HEK293T (cell line): ENCODE measurements around the gene ZMIZ1.
"Not testable (repeated sequence)": the region's sequence is repeated elsewhere in the genome, so short reads cannot be mapped to it uniquely, and the experiment has no call there.

Experiments
- CTCF ChIA-PET: fragments of 350-600 bp; formaldehyde crosslinking; extraction: SDS; loops from one replicate; lab custom pipeline; 2021; ENCODE audit warnings: antibody characterized with exemption, inconsistent platforms; lab: Yijun Ruan, JAX
- POLR2A ChIA-PET: fragments of 350-600 bp; formaldehyde crosslinking; extraction: SDS; loops from one replicate; lab custom pipeline; 2020; ENCODE audit warnings: antibody characterized with exemption, inconsistent platforms; lab: Yijun Ruan, JAX
- DNase-seq: peaks from one replicate; pipeline ENCODE4 v3.0.0; 2012; ENCODE audit warnings: mixed read lengths; ENCODE audit errors: extremely low spot score
- ARNT ChIP-seq: fragments of 450-650 bp; IDR thresholded peaks from 2 replicates; pipeline ENCODE4 v1.6.1; 2017; ENCODE audit warnings: mild to moderate bottlenecking
- BHLHE40 ChIP-seq: fragments of 450-650 bp; IDR thresholded peaks from 2 replicates; pipeline ENCODE4 v1.6.1; 2016; ENCODE audit warnings: mild to moderate bottlenecking, moderate library complexity, borderline replicate concordance
- CTBP1 ChIP-seq: fragments of 450-650 bp; IDR thresholded peaks from 2 replicates; pipeline ENCODE4 v1.6.1; 2016; ENCODE audit warnings: borderline replicate concordance
- ELF4 ChIP-seq: fragments of 450-650 bp; IDR thresholded peaks from 2 replicates; pipeline ENCODE4 v1.6.1; 2017; ENCODE audit warnings: antibody characterized with exemption
- FOXA1 ChIP-seq: fragments of 450-650 bp; IDR thresholded peaks from 2 replicates; pipeline ENCODE4 v1.6.1; 2016; ENCODE audit warnings: mild to moderate bottlenecking
- FOXK2 ChIP-seq: fragments of 450-650 bp; IDR thresholded peaks from 2 replicates; pipeline ENCODE4 v1.6.1; 2016; ENCODE audit warnings: mild to moderate bottlenecking
- FOXM1 ChIP-seq: fragments of 450-650 bp; IDR thresholded peaks from 2 replicates; pipeline ENCODE4 v1.6.1; 2017; ENCODE audit warnings: mild to moderate bottlenecking, borderline replicate concordance
- HDGF ChIP-seq: fragments of 450-650 bp; IDR thresholded peaks from 2 replicates; pipeline ENCODE4 v1.6.1; 2017; ENCODE audit warnings: antibody characterized with exemption, borderline replicate concordance
- L3MBTL2 ChIP-seq: fragments of 450-650 bp; conservative IDR thresholded peaks from 2 replicates; pipeline ENCODE4 v1.6.1; 2016; ENCODE audit warnings: mild to moderate bottlenecking
- LEF1 ChIP-seq: fragments of 450-650 bp; IDR thresholded peaks from 2 replicates; pipeline ENCODE4 v1.6.1; 2017; ENCODE audit warnings: mild to moderate bottlenecking, borderline replicate concordance
- NFRKB ChIP-seq: fragments of 450-650 bp; IDR thresholded peaks from 2 replicates; pipeline ENCODE4 v1.6.1; 2016; ENCODE audit warnings: mild to moderate bottlenecking, moderate library complexity
- SP1 ChIP-seq: fragments of 450-650 bp; IDR thresholded peaks from 2 replicates; pipeline ENCODE4 v1.6.1; 2017
- SUZ12 ChIP-seq: fragments of 450-650 bp; IDR thresholded peaks from 2 replicates; pipeline ENCODE4 v1.6.1; 2016; ENCODE audit warnings: mild to moderate bottlenecking
- TARDBP ChIP-seq: fragments of 450-650 bp; IDR thresholded peaks from 2 replicates; pipeline ENCODE4 v1.6.1; 2016
- ZNF384 ChIP-seq: fragments of 450-650 bp; IDR thresholded peaks from 2 replicates; pipeline ENCODE4 v1.6.1; 2016
- TF ChIP-seq, protein P1 (sequence below): fragments of 450-650 bp; IDR thresholded peaks from 2 replicates; pipeline ENCODE4 v1.6.1; 2016

ZMIZ1 gene

DNA sequence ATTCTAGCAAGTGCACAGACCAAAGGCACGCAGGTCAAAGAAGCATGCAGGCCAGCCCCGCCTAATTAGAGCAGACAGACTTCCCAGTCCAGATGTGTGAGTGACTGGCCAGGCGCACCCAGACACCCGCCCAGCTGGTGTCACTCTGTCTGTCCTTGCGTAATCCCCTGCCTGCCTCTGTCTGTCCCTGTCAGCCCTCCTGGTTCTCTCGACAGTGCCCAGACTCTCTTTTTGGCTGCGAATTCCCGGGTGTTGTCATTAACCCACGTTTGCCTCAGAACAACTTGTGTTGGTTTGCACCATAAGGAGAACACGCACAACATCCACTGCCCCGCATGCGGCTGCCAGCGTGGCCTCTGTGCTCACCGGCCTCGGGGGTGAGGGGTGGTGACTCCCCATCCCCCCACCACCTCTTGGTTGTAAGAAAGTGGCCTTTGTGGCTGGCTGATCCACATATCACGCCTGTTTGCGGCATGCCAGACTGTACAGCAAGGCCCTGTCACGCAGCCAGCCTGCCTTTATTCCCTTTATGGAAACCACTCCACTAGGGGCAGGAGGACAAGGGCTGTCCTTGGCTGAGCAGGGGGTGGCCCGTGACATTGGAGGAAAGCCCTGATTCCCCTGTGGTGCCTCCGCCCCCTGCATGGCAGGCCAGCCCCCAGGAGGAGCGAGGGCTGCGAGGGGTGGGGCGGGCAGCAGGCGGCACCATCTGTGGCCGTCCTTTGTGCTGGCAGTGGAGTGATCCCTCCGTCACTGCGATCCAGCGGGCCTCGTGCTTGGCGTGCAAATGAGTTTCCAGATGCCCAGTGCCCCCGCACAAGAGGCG lies 205.7 kb downstream of the ZMIZ1 start:
- ChIA-PET CTCF (no interaction called here), POLR2A (no interaction called here)
- no peak for TF ChIP-seq SUZ12
- no peak for TF ChIP-seq FOXK2
- no peak for TF ChIP-seq FOXA1
- no peak for TF ChIP-seq NFRKB
- TF ChIP-seq ARNT = no peak
- no peak for TF ChIP-seq BHLHE40
- TF ChIP-seq, protein P1, sequence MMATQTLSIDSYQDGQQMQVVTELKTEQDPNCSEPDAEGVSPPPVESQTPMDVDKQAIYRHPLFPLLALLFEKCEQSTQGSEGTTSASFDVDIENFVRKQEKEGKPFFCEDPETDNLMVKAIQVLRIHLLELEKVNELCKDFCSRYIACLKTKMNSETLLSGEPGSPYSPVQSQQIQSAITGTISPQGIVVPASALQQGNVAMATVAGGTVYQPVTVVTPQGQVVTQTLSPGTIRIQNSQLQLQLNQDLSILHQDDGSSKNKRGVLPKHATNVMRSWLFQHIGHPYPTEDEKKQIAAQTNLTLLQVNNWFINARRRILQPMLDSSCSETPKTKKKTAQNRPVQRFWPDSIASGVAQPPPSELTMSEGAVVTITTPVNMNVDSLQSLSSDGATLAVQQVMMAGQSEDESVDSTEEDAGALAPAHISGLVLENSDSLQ = no peak
- no peak for TF ChIP-seq LEF1
- no peak for TF ChIP-seq HDGF
- no peak for TF ChIP-seq L3MBTL2
- TF ChIP-seq TARDBP = no peak
- TF ChIP-seq CTBP1 = no peak
- TF ChIP-seq ZNF384 = no peak
- no peak for TF ChIP-seq SP1
- TF ChIP-seq ELF4 = no peak
- TF ChIP-seq FOXM1 = no peak
- DNase-seq = no peak

DNA sequence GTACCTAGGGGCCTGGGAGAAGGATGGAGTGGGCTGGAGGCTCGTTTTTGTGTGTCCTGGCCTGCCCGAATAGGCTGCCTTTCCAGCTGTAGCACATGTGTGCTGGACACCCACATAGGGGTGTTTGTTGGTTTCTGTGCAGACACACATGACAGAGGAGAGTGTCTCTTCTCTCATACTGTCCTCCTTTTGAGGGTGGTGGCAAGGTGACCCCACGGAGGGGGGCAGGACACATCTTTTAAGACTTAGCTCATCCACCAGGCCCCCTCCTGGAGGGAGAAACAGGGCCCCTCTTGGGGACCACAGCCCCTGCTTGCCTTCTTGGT lies 206.3 kb downstream of the ZMIZ1 start:
- no peak for DNase-seq
- CTCF ChIA-PET = no interaction called here
- POLR2A ChIA-PET = no interaction called here
- no peak for TF ChIP-seq ZNF384
- TF ChIP-seq BHLHE40 = no peak
- TF ChIP-seq LEF1 = no peak
- no peak for TF ChIP-seq TARDBP

DNA sequence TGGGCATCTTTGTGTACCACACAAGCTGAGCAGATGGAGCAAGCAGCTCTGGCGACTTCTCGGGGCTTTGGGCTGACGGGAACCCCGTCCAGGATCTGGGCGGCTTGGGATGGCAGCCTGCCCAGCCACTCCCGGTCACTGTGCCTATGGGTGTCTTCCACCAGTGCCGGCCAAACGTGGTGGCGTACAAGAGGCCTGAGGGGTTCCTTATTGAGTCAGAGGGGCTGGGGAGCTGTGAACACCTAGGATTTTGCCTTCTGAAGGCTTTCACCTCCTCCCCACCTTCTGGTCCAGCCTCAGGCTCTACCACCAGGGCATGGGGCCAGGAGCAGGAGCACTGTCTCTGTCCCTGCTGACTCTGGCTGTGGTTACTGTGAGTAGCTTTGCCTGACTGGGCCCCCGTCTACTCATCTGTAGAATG lies 206.7 kb downstream of the ZMIZ1 start:
- ChIA-PET CTCF (no interaction called here), POLR2A (no interaction called here)
- no peak for TF ChIP-seq FOXA1
- no peak for TF ChIP-seq BHLHE40
- TF ChIP-seq L3MBTL2 = no peak
- no peak for TF ChIP-seq FOXK2
- DNase-seq = no peak

DNA sequence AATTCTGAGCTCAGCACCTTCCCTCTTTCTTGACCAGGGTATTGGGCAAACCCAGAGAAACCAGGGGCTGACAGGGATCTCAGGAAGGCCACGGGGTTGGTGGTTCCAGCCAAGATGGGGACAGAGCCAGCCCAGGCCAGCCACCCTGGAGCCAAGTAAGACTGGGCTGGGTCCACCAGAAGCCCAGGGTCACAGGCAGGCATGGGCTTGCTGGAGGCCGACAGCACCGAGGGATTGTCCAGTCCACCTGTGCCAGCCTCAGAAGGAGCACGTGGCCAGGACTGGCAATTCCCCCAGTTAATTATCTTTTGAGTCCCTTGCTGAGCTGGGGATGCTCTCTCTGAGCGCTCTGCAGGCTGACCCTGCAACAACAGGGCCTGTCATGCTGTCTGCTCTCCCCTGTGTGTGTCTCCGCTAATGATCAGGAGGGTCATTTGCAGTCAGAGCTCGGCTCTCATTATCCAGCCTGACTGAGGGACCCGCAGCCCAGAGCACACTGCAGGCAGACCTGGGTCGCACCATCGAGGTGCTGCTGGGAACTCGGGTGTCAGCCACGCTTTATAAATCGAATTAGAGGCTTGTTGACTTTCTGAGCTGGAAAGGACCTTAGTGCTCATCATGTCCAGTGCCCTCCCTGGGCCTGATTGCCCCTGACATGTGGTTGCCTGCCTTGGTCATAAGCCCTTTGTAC lies 209.0 kb downstream of the ZMIZ1 start:
- TF ChIP-seq CTBP1 (no peak), NFRKB (no peak), L3MBTL2 (no peak), SP1 (no peak), FOXM1 (no peak), ZNF384 (no peak), SUZ12 (no peak)
- no peak for DNase-seq
- CTCF ChIA-PET = no interaction called here
- POLR2A ChIA-PET = no interaction called here

DNA sequence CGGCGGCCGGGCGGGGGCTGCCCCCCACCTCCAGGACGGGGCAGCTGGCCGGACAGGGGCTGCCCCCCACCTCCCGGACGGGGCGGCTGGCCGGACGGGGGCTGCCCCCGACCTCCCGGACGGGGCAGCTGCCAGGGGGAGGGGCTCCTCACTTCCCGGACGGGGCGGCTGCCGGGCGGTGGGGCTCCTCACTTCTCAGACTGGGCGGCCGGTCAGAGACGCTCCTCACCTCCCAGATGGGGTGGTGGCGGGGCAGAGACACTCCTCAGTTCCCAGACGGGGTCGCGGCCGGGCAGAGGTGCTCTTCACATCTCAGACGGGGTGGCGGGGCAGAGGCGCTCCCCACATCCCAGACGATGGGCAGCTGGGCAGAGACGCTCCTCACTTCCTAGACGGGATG lies 210.3 kb downstream of the ZMIZ1 start:
- POLR2A ChIA-PET, DNase-seq, CTCF ChIA-PET: not testable (repeated sequence)

DNA sequence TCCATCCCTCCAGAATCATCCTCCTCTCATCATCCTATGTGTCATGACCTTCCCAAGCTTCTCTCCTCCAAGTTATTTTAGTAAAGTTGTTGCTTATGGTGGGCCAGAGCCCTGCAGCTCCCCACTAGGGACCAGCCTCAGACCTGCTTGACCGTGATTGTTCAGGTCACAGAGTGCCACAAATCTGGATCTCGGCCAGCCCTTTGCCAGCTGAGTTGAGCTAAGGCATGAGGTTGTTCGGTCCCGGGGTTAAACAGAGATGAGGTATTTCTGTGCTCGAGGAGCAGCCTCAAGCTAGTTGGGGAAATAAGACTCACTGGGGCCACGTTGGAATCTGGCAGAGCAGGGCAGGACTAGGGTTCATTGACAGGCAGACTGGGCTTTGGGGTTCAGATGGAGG lies 212.2 kb downstream of the ZMIZ1 start:
- CTCF ChIA-PET = no interaction called here
- TF ChIP-seq CTBP1 (no peak), SUZ12 (no peak), L3MBTL2 (no peak), TARDBP (no peak), ELF4 (no peak), ARNT (no peak), BHLHE40 (no peak), HDGF (no peak), SP1 (no peak), NFRKB (no peak), FOXM1 (no peak), FOXK2 (no peak), FOXA1 (no peak), LEF1 (no peak), ZNF384 (no peak)
- TF ChIP-seq, protein P1 = no peak
- no peak for DNase-seq
- POLR2A ChIA-PET = interaction anchor here (0.7 kb wide), 1 partner anchor 25 kb away, joined by 3 read pairs; no protein-coding TSS in a partner anchor

DNA sequence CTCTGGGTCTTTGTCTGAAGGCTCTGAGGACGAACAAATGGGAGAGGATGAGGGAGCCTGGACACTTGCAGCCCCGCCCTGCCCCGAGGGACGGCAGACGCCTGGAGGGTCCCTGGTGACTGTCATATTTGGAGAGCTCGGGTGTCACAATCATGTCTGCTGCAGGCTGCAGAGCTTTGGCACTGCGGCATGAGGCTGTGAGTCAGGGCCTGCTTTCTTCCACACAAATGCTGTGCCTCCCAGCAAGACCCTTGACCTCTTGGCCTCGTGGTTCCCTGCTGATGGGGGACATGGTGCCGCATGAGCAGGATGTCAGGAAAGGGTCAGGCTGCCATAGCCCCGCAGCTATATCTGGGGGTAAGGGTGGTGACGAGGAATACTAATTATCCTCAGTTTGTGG lies 213.6 kb downstream of the ZMIZ1 start:
- POLR2A ChIA-PET = no interaction called here
- TF ChIP-seq CTBP1 = no peak
- TF ChIP-seq FOXA1 = no peak
- no peak for TF ChIP-seq FOXM1
- no peak for TF ChIP-seq FOXK2
- no peak for TF ChIP-seq SUZ12
- TF ChIP-seq LEF1 = no peak
- no peak for TF ChIP-seq HDGF
- no peak for TF ChIP-seq TARDBP
- TF ChIP-seq, protein P1 = no peak
- TF ChIP-seq ZNF384 = no peak
- TF ChIP-seq ARNT = no peak
- TF ChIP-seq SP1 = no peak
- no peak for TF ChIP-seq ELF4
- no peak for TF ChIP-seq L3MBTL2
- no peak for TF ChIP-seq BHLHE40
- TF ChIP-seq NFRKB = no peak
- CTCF ChIA-PET = no interaction called here
- DNase-seq = no peak
